Tibial artery (tissue), 4 donors: ENCODE data around the gene SLC35F6.
A peak's percentile ranks its signal among the peaks of the same experiment; 100 is the strongest.
"Not testable (repeated sequence)": the region's sequence is repeated elsewhere in the genome, so short reads cannot be mapped to it uniquely, and the experiment has no call there.

Source experiments
- DNase-seq, 2 donors: peaks; one replicate each; pipeline ENCODE4 v3.0.0-alpha.2; 2019
- H3K27ac ChIP-seq, 2 donors: fragments of 200-600 bp; sonication (generic) in 1 of 2; 1 replicate in 1 of 2; 2 replicates in 1 of 2; pipeline ENCODE4 v1.5.1; 2018 to 2019; ENCODE audit warnings: mild to moderate bottlenecking in 1 of 2
- H3K27me3 ChIP-seq, 2 donors: fragments of 200-600 bp; sonication (generic) in 1 of 2; one replicate each; pipeline versions ENCODE4 v1.5.1 to v1.6.0; 2016 to 2019
- H3K36me3 ChIP-seq, 3 donors: fragments of 200-600 bp; sonication (generic) in 2 of 3; one replicate each; pipeline ENCODE4 v1.5.1; 2016 to 2019; ENCODE audit warnings: mild to moderate bottlenecking in 2 of 3
- H3K4me1 ChIP-seq, 4 donors: fragments of 200-600 bp; sonication (generic) in 2 of 4; 1 replicate in 3 of 4; 2 replicates in 1 of 4; pipeline ENCODE4 v1.5.1; 2016 to 2019
- H3K4me3 ChIP-seq, 2 donors: fragments of 200-600 bp; sonication (generic) in 1 of 2; 1 replicate in 1 of 2; 2 replicates in 1 of 2; pipeline ENCODE4 v1.5.1; 2018 to 2019; ENCODE audit warnings: mild to moderate bottlenecking in 2 of 2
- H3K9me3 ChIP-seq, 3 donors: fragments of 200-600 bp; sonication (generic) in 1 of 3; one replicate each; pipeline ENCODE4 v1.5.1; 2016 to 2019
- CTCF ChIP-seq, 2 experiments: fragments of 200-600 bp in 1 of 2; fragments of 450-650 bp in 1 of 2; IDR thresholded peaks; one replicate each; pipeline ENCODE4 v1.5.1; 2017 to 2019; ENCODE audit warnings: antibody characterized with exemption in 2 of 2, mild to moderate bottlenecking in 1 of 2, moderate library complexity in 1 of 2
- intact Hi-C: fragments of 100-400 bp; cut with DNase I; formaldehyde crosslinking; loops from one replicate; pipeline ENCODE4 v1.15.0; 2023; ENCODE audit warnings: low total_unique reads

Gene SLC35F6

GRCh38 chr2:26785431-26786206 lies 21.5 kb downstream of the SLC35F6 start, which contains the start of gene CENPA:
TSS of gene CENPA (plus strand) at chr2:26786056. CDS start at chr2:26786197, 141 bp downstream.
- H3K27ac ChIP-seq = peak within 1 kb of the TSS; percentile 32 to 54
- intact Hi-C loops = no loop called here

GRCh38 chr2:26786207-26787028 lies 22.3 kb downstream of the SLC35F6 start:
- intact Hi-C loops = no loop called here
- no peak for DNase-seq
- no peak for TF ChIP-seq CTCF (IDR thresholded peaks at IDR 0.05)
- peaks cover 0 to 17% (median 10%) of the 10 kb centered on the region in 4 donors for H3K4me1 ChIP-seq
- peaks cover 0 to 6% of the 10 kb centered on the region in 2 donors for H3K27me3 ChIP-seq
- H3K36me3 ChIP-seq = peaks cover 2 to 4% (median 3%) of the 10 kb centered on the region in 3 donors
- H3K4me3 ChIP-seq = peak overlapping the region; percentile 54 to 62
- H3K27ac ChIP-seq = no peak overlapping the region
- no peaks in the 10 kb centered on the region for H3K9me3 ChIP-seq

More at GRCh38 chr2:26785431-26786206, 21.5 kb downstream of the SLC35F6 start, which contains the start of gene CENPA:
- peak within 1 kb of the TSS; percentile 54 to 62 for H3K4me3 ChIP-seq
- peaks cover 0 to 4% of the 10 kb centered on the region in 2 donors for H3K27me3 ChIP-seq
- peak; percentile 34 to 56 for TF ChIP-seq CTCF (IDR thresholded peaks at IDR 0.05)
- DNase-seq = peak; percentile 97 to 99
- H3K36me3 ChIP-seq = peaks cover 8 to 12% (median 11%) of the 10 kb centered on the region in 3 donors
- H3K9me3 ChIP-seq = no peaks in the 10 kb centered on the region
- peaks cover 0 to 17% (median 10%) of the 10 kb centered on the region in 4 donors for H3K4me1 ChIP-seq

- no peak for TF ChIP-seq CTCF (IDR thresholded peaks at IDR 0.05)
- no peak for DNase-seq
- Histone ChIP-seq H3K9me3 (no peaks in the 10 kb centered on the region), H3K4me1 (no peaks in the 10 kb centered on the region), H3K27ac (no peak overlapping the region), H3K36me3 (no peaks in the 10 kb centered on the region), H3K27me3 (peaks cover 0 to 12% of the 10 kb centered on the region in 2 donors), H3K4me3 (no peak overlapping the region)
- intact Hi-C loops = no loop called here
Measured at GRCh38 chr2:26792720-26793119, 28.6 kb downstream of the SLC35F6 start.

- Histone ChIP-seq H3K4me3 (no peak overlapping the region), H3K27me3 (peaks cover 0 to 12% of the 10 kb centered on the region in 2 donors), H3K36me3 (no peaks in the 10 kb centered on the region), H3K9me3 (no peaks in the 10 kb centered on the region), H3K27ac (no peak overlapping the region), H3K4me1 (no peaks in the 10 kb centered on the region)
- intact Hi-C loops = no loop called here
- no peak for DNase-seq
- TF ChIP-seq CTCF (IDR thresholded peaks at IDR 0.05) = no peak
Measured at GRCh38 chr2:26793518-26793917, 29.4 kb downstream of the SLC35F6 start.

GRCh38 chr2:26795135-26795534 lies 31.1 kb downstream of the SLC35F6 start:
- DNase-seq, H3K4me1 ChIP-seq, H3K9me3 ChIP-seq, H3K4me3 ChIP-seq, H3K27ac ChIP-seq, H3K36me3 ChIP-seq, intact Hi-C loops: not testable (repeated sequence)
- peaks cover 0 to 12% of the 10 kb centered on the region in 2 donors for H3K27me3 ChIP-seq

GRCh38 chr2:26801328-26801727 lies 37.2 kb downstream of the SLC35F6 start:
- DNase-seq = no peak
- H3K27me3 ChIP-seq = no peaks in the 10 kb centered on the region
- TF ChIP-seq CTCF (IDR thresholded peaks at IDR 0.05) = no peak
- H3K27ac ChIP-seq = no peak overlapping the region
- H3K4me1 ChIP-seq = no peaks in the 10 kb centered on the region
- no peaks in the 10 kb centered on the region for H3K36me3 ChIP-seq
- H3K4me3 ChIP-seq = no peak overlapping the region
- H3K9me3 ChIP-seq = no peaks in the 10 kb centered on the region
- intact Hi-C loops = no loop called here
